IPS DF 6.9 (cell line): Measurements from ENCODE around the gene FYCO1.
"Not testable (repeated sequence)": the region's sequence is repeated elsewhere in the genome, so short reads cannot be mapped to it uniquely, and the experiment has no call there.

Source experiments
- DNase-seq: peaks from one replicate; pipeline ENCODE4 v3.0.0-alpha.2; 2013; ENCODE audit warnings: low read depth, low spot score
- H3K27ac ChIP-seq: one replicate; pipeline ENCODE4 v1.5.1; 2013; ENCODE audit warnings: low read length, control low read depth
- H3K27me3 ChIP-seq: 2 replicates; pipeline ENCODE4 v1.6.1; 2013; ENCODE audit warnings: mild to moderate bottlenecking, low read length; ENCODE audit not compliant: control insufficient read depth, insufficient read depth
- H3K36me3 ChIP-seq: 2 replicates; pipeline ENCODE4 v1.6.1; 2013; ENCODE audit warnings: low read length; ENCODE audit not compliant: control insufficient read depth, insufficient read depth
- H3K4me1 ChIP-seq: 2 replicates; pipeline ENCODE4 v1.6.1; 2013; ENCODE audit warnings: low read length; ENCODE audit not compliant: control insufficient read depth, insufficient read depth
- H3K4me3 ChIP-seq: 2 replicates; pipeline ENCODE4 v1.5.1; 2013; ENCODE audit warnings: mild to moderate bottlenecking, low read length
- H3K9me3 ChIP-seq: 2 replicates; pipeline ENCODE4 v1.6.1; 2013; ENCODE audit warnings: low read length, inconsistent platforms; ENCODE audit not compliant: control insufficient read depth, insufficient read depth
- WGBS: extraction: QIAGEN DNeasy Blood & Tissue Kit; methylation state at CpG from one replicate; pipeline ENCODE4 v1.1.7; 2013; ENCODE audit warnings: mixed read lengths, missing lambda C conversion rate; ENCODE audit not compliant: insufficient read length, insufficient coverage; 5-methylcytosine and 5-hydroxymethylcytosine counted together

FYCO1 gene

GRCh38 chr3:46008058-46008457 is 12.4 kb upstream of the FYCO1 start:
- H3K27ac ChIP-seq: no peak overlapping the region
- H3K4me1 ChIP-seq: 0 out of 2 replicates have a peak, but pooled peaks cover 3% of the 10 kb centered on the region
- DNase-seq: no peak
- no peaks in the 10 kb centered on the region; the same call in 1 of the 2 replicates for H3K27me3 ChIP-seq
- no peak overlapping the region for H3K4me3 ChIP-seq
- H3K9me3 ChIP-seq: no peaks in the 10 kb centered on the region
- WGBS: no CpG with 5 or more reads among the region's 6 CpGs
- no peaks in the 10 kb centered on the region for H3K36me3 ChIP-seq

- Histone ChIP-seq H3K9me3 (no peaks in the 10 kb centered on the region), H3K27ac (no peak overlapping the region), H3K27me3 (no peaks in the 10 kb centered on the region; the same call in 1 of the 2 replicates), H3K4me1 (0 out of 2 replicates have a peak, but pooled peaks cover 3% of the 10 kb centered on the region), H3K4me3 (no peak overlapping the region), H3K36me3 (no peaks in the 10 kb centered on the region)
- DNase-seq: no peak
Observed at GRCh38 chr3:46007280-46007679, 11.7 kb upstream of the FYCO1 start.

GRCh38 chr3:46006238-46007032 is 10.8 kb upstream of the FYCO1 start:
- H3K4me3 ChIP-seq: no peak overlapping the region
- 0 out of 2 replicates have a peak, but pooled peaks cover 3% of the 10 kb centered on the region for H3K4me1 ChIP-seq
- H3K27me3 ChIP-seq: no peaks in the 10 kb centered on the region; the same call in 1 of the 2 replicates
- no CpG with 5 or more reads among the region's 5 CpGs for WGBS
- H3K27ac ChIP-seq: no peak overlapping the region
- H3K36me3 ChIP-seq: no peaks in the 10 kb centered on the region
- DNase-seq: no peak
- H3K9me3 ChIP-seq: no peaks in the 10 kb centered on the region

- not testable (repeated sequence) for DNase-seq, H3K36me3 ChIP-seq, H3K4me3 ChIP-seq, H3K27me3 ChIP-seq, H3K4me1 ChIP-seq, H3K9me3 ChIP-seq, H3K27ac ChIP-seq
Observed at GRCh38 chr3:46003706-46004105, 8.1 kb upstream of the FYCO1 start.

GRCh38 chr3:46001178-46001577 is 5.6 kb upstream of the FYCO1 start:
- no CpG with 5 or more reads among the region's 2 CpGs for WGBS
- H3K4me3 ChIP-seq: no peak overlapping the region

GRCh38 chr3:45997942-45998341 is 2.3 kb upstream of the FYCO1 start:
- Histone ChIP-seq H3K4me1 (peaks cover 3% of the 10 kb centered on the region), H3K36me3 (no peaks in the 10 kb centered on the region), H3K9me3 (no peaks in the 10 kb centered on the region), H3K4me3 (no peak overlapping the region), H3K27ac (no peak overlapping the region), H3K27me3 (no peaks in the 10 kb centered on the region)
- no peak for DNase-seq
- no CpG with 5 or more reads among the region's 2 CpGs for WGBS

More at GRCh38 chr3:46001178-46001577, 5.6 kb upstream of the FYCO1 start:
- Histone ChIP-seq H3K36me3 (no peaks in the 10 kb centered on the region), H3K4me1 (0 out of 2 replicates have a peak, but pooled peaks cover 3% of the 10 kb centered on the region), H3K27me3 (no peaks in the 10 kb centered on the region; the same call in 1 of the 2 replicates), H3K27ac (no peak overlapping the region), H3K9me3 (no peaks in the 10 kb centered on the region)
- DNase-seq: no peak

- H3K4me3 ChIP-seq, H3K4me1 ChIP-seq, H3K36me3 ChIP-seq, H3K27ac ChIP-seq, H3K27me3 ChIP-seq, H3K9me3 ChIP-seq, DNase-seq: not testable (repeated sequence)
- no CpG with 5 or more reads among the region's 19 CpGs for WGBS
Observed at GRCh38 chr3:45997499-45997898, 1.9 kb upstream of the FYCO1 start.

- H3K27ac ChIP-seq: no peak overlapping the region
- no peak for DNase-seq
- WGBS: no CpG with 5 or more reads among the region's 16 CpGs
Observed at GRCh38 chr3:45994419-45995235, 997 bp downstream of the FYCO1 start.

GRCh38 chr3:45993421-45994027 is 2.1 kb downstream of the FYCO1 start:
- H3K27ac ChIP-seq: no peak overlapping the region
- H3K9me3 ChIP-seq: no peaks in the 10 kb centered on the region
- no peak for DNase-seq
- no CpG with 5 or more reads among the region's 3 CpGs for WGBS
- H3K27me3 ChIP-seq: no peaks in the 10 kb centered on the region
- no peak overlapping the region for H3K4me3 ChIP-seq
- no peaks in the 10 kb centered on the region for H3K36me3 ChIP-seq
- peaks cover 3% of the 10 kb centered on the region for H3K4me1 ChIP-seq

More at GRCh38 chr3:45994419-45995235, 997 bp downstream of the FYCO1 start:
- Histone ChIP-seq H3K27me3 (no peaks in the 10 kb centered on the region), H3K4me1 (peaks cover 3% of the 10 kb centered on the region), H3K9me3 (no peaks in the 10 kb centered on the region), H3K36me3 (no peaks in the 10 kb centered on the region), H3K4me3 (peak overlapping the region; percentile 93; the same call in 1 of the 2 replicates)

GRCh38 chr3:45992821-45993221 is 2.8 kb downstream of the FYCO1 start:
- H3K27me3 ChIP-seq: no peaks in the 10 kb centered on the region
- H3K4me1 ChIP-seq: peaks cover 6% of the 10 kb centered on the region
- no peak overlapping the region for H3K27ac ChIP-seq
- no peak for DNase-seq
- H3K36me3 ChIP-seq: no peaks in the 10 kb centered on the region
- WGBS: no CpG with 5 or more reads among the region's 2 CpGs
- H3K9me3 ChIP-seq: no peaks in the 10 kb centered on the region
- no peak overlapping the region for H3K4me3 ChIP-seq
